ENCODE results near the gene CMTM8.

Gene CMTM8

DNA sequence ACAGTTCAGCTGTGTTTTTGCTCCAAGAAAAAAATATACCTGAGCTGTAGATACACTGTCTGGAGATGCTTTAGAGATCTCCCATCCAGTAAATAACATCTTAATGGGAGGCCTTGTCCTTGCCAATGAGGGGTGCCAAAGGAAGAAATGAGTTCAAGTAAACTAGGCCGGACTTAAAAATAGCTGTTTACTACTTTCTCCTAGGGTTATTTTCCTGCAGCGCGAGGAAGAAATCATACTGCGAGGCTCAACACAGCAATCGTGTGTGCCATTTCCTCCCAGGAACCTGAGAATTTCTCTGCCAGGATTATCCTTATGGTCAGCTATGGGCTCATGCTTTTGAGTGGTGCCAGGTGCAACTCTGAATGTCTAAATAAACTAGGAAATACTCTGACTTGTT lies 71.9 kb downstream of the CMTM8 start:
- DNase-seq = no peak

DNA sequence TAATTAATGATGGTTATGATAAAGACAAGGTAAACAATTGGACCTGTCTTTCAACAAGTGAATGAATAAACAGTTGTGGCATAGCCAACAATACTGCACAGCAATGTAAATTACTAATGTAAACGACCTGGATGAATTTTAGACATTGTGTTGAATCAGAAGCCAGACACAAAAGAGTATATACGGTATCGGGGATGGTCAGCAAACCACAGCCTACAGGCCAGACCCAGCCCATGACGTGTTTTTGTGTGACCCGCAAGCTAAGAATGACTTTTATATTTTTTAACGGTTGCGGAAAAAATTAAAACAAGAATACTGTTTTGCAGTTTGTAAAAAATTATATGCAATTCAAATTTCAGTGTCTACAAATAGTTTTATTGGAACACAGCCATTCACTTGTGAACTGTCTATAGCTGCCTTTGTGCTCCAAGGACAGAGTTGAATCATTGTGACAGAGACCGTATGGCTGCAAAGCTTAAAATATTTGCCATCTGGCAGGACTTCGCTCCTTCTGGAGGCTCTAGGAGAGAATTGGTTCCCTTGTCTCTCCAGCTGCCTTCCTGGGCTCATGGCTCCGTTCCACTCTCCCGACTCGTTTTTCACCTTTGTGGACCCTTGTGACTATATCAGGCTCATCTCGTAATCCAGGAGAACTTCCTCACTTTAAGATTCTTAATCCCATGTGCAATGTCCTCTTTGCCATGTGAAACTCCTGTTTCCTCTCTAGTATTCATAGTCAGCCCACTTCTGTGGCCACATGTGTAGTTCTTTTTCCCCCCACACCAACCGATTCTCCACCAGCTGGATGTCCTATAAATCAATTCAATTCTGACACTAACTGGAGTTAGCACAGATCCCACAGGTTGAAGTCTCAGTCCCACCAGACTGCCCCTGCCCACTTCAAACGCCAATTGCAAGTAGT lies 72.7 kb downstream of the CMTM8 start:
- DNase-seq = no peak

DNA sequence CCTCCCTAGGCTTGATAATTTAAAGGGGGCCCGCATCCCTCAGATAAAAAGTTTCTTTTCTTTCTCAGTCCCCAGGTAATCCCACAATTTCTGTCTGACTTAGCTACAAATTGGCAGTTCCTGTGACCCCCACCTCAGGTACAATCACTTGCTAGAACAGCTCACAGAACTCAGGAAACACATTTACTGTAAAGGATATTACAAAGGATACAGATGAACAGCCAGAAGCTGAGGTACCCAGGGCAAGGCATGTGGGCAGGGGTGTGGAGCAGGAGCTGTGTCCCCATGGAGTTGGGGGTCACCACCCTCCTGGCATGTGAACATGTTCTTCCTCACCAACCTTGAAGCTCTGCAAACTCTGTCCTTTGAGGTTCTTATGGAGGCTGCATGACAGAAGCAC lies 73.8 kb downstream of the CMTM8 start:
- no peak for DNase-seq

DNA sequence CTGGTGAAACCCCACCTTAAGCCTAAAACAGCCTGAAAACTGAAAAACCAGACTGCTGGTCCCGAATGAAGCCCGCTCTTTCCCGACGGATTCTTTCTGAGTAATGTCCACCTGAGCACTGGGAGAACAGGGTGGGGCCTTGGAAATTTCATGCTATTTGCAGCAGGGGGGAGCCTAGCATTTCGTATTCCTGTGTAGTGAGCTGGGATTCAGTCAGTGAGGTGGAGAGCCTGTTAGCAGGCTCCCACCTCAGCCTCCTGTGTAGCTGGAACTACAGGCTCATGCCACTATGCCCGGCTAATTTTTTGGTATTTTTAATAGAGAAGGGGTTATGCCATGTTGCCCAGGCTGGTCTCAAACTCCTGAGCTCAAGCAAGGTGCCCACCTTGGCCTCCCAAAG lies 74.7 kb downstream of the CMTM8 start:
- DNase-seq = no peak

DNA sequence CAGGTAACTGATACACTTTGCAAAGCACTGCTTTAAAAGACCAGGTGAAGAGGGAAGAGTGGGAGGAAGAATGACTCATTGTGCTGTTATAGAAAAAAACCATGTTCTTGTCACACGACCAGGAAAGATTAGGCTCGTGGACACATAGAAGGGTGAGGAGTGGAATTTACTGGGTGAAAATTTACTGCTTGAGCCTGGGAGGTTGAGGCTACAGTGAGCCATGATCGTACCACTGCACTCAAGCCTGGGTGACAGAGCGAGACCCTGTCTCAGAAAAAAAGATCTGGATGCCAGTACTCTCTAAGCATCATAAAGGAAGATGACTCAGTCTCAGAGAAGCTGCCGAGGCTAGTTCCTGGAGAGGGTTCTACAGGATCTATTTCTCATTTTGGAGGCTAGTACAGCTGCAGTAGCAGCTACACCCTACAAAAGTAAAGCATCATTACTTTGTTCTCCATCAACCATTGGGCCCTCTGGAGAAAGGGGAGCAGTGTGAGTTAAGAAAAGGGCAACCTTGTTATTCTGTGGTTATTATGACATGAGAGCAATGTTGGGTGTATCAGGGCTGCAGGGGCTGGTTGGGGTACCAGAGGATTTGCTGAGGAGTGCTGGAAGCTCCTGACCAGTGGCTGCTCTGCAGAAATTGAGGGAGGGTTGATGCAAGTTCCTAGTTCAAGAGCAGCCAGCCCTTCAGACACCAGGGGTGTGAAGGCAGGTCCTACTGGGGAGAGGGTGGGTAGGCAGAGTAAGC lies 75.4 kb downstream of the CMTM8 start:
- no peak for DNase-seq

DNA sequence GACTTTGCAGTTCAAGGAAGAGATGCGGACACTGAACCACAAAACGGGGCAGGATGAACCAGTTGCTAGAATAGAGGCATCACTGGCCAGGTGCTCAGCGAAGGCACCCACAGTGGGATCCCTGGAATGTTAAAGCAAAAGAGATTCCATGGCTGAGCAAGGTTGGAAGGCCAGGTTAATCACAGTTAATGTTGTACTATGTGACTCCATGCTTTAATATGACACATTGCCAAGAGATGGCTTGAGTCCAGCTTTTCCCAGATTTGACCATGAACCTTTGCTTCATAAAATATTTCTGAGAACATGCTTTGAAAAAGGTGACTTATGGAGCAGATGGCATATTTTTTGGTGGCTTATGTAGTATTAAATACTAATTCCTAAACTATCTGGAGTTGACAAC lies 77.0 kb downstream of the CMTM8 start:
- DNase-seq = no peak

DNA sequence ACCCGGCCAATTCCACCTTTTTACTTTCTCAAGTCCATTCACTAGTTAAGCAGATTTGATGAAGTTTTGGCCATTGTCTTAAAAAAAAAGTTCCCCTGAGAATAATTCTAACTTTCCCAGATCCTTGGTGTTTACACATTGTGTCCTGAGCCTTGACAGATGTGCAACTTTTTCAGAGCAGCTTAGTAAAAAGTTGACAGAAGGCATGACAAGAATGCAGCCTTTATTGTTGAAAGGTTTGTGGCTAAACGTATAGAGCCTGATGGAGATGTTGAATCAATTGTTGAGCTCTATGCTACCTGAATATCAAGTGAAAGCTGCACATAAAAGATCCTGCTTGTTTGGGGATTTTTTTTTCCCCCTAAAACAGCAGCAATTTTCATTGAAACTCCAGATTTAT lies 77.8 kb downstream of the CMTM8 start:
- DNase-seq = no peak

DNA sequence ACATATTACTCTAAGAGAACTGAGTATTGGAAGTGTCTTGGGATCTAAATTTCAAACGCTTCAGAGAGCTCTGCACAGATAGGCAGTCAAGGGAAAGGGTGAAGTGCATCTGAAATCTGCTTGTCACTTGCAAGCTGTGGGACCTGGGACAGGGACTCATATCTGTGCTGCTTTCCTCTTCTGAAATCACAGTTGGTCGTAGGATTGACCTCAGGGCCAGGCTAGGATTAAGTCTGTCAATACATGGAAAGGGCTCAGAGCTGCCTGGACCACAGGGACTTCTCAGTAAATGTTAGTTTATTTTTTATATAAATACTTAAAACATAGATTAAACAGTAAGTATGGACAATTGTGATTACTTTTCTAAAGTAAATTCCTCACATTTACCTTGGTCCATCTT lies 78.5 kb downstream of the CMTM8 start:
- DNase-seq = no peak

DNA sequence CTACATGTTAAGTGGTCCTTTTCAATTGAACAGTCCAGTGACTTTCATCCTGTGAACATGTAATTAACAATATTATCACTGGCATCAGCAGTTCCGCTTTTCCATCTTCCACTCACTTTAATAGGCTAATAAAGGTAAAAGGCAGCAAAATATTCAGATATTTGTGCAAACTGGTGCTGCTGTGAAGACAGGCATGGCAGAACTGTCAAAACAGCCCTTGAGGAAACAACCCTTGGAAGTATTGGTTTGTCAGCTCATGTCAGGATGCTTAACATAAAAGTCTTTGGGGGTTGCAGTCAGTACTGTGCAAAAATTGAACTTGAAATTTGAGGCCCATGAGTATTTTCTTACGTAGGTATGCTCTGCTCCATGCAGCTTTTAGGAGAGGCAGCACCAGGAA lies 81.1 kb downstream of the CMTM8 start:
- DNase-seq = no peak

DNA sequence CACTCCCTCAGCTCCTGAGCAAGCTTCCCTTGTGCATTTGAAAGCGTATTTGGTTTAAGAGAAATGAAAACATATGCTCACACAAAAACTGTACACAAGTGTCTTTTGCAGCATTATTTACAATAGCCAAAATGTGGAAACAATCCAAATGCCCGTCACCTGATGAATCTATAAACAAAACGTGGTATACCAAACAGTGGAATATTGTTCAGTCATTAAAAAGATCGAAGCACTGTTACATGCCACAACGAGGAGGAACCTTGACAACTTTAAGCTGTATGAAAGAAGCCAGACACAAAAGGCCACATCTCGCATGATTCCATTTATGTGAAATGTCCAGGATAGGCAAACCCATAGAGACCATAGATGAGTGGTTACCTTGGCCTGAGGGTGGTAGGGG lies 81.6 kb downstream of the CMTM8 start:
- no peak for DNase-seq

DNA sequence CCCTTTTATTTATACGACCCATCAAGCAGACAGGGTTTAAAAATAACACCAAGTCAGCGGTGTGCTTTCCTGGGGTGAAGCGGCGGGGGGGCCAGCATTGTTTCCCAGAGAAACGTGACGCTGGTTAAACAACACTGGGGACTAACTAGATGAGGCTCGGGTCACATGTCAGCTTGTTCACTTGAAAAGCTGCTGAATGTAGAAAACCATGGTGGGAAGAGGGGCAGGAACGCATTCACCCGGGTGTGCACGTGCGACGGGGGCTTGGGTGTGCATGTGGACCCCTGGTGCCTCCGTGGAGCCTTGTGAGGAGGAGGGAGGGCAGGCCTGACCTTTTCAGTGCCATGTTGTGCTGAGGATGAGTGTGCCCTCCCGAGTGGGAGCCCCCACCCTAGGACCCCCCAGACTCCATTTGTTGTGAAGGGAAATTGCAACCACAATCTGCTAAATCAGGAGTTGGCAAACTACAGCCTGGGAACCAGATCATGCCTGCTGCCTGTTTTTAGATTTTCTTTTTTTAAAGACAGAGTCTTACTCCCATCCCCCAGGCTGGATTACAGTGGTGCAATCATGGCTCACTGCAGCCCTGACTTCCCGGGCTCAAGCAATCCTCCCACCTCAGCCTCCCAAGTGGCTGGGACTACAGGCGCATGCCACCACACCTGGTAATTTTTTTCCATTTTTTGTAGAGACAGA lies 82.8 kb downstream of the CMTM8 start:
- DNase-seq = no peak

DNA sequence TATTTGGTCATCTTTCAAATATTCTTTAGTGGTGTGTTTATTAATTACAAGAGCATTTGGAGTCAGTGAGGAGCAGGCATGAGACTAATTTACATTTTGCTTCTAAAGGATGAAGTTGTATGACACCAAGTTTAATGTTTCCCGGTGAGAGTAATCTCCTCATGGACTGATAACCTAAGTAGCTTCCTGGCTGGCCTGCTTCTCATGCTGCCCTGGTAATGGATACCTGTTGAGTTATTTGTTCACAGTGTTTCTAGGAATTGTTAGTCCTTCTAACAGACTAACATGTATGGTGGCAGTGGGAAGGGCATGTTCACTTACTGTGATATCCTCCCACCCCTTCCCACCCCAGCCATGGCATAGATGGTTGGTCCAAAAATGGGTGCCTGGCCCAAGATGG lies 83.8 kb downstream of the CMTM8 start:
- DNase-seq = no peak

DNA sequence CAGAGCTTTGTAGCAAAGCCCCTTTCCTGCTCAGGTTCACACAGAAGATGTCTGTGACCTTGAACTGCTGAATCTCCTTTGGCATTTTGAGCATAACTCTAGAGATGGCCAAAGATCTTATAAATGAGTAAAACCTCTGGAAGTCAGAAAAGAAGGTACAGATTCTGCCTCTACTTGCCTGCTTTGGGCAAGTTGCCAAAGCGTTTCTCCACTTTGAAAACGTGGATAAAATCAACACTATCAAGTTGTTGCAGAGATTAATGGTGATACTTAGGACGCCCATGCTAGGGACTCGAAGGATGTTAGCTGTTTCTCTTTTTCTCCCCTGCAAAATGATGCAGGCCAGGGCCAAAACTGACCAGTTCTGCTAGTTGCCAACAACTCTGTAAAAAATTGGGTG lies 85.1 kb downstream of the CMTM8 start:
- DNase-seq = no peak

DNA sequence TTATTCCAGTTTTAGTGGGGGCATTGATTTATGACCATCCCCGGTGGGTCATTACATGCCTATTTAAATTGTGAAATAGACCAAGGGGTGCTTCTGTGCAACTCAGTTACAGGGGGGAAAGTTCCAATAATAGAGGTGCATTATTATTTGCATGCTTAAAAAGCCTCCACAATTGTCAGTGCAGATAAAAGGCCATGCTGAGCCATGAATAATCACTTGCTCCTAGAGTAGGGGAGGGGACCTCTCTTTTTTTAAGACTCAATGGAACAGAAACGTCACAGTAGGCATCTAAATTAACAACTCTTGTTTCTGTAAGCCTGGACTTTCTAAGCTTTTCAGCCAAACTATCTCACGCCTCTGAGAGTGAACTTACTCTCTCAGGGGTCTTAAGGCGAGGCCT lies 86.7 kb downstream of the CMTM8 start:
- DNase-seq = no peak

DNA sequence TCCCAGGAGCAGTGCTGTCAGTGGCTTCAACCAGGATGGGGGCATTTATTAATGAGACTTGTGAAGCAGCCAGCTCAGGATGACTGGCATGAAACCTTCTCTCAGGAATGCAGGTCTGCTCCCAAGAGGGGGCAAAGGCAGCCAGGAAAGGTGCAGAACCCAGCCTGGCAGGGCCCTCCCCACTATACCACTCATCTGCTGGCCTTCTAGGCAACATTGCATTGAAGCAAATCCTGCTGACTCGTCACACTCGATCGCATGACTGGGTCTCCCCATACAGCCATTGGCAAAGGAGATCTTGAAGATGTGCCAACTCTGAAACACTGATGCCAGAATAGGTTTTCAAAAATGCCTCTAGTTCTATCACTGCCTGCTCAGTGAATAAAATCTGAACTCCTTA lies 87.4 kb downstream of the CMTM8 start:
- DNase-seq = no peak

DNA sequence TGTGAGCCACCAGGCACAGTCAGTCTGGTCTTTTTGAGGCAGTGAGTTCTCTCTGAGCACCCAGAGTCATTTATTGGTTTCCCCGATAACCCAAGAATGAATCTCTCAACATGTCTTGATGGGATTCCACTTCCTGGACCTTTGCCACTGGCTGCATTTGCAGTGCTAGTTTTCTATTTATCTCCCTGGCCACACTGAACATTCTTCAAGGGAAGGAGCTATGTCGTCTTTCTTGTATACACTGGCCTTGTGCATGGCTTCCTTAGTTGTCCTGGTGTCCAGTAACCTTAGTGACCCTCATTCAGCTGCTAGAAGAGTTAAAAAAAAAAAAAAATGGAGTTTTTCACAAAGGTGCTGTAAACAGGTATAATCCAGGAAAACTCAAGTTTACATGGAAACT lies 88.3 kb downstream of the CMTM8 start:
- DNase-seq = no peak

DNA sequence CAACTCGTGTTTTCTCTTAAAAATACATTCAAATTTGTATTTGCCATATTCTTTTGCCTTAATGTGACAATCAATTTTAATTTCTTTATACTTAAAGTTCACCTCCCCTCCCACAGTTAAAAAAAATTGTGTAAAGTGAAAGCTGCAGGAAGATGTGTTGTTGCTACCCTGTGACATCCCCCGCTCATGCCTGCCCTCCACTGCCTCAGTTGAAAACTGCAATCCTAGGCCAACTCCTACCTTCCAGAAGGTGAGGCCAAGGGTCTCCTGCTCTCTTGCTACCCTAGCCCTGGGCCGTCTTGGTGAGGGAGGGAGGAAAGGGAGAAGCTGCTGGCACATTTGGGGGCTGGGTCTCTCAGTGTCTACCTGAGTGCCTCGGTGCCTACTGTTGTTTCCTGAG lies 96.2 kb downstream of the CMTM8 start:
- DNase-seq = no peak

DNA sequence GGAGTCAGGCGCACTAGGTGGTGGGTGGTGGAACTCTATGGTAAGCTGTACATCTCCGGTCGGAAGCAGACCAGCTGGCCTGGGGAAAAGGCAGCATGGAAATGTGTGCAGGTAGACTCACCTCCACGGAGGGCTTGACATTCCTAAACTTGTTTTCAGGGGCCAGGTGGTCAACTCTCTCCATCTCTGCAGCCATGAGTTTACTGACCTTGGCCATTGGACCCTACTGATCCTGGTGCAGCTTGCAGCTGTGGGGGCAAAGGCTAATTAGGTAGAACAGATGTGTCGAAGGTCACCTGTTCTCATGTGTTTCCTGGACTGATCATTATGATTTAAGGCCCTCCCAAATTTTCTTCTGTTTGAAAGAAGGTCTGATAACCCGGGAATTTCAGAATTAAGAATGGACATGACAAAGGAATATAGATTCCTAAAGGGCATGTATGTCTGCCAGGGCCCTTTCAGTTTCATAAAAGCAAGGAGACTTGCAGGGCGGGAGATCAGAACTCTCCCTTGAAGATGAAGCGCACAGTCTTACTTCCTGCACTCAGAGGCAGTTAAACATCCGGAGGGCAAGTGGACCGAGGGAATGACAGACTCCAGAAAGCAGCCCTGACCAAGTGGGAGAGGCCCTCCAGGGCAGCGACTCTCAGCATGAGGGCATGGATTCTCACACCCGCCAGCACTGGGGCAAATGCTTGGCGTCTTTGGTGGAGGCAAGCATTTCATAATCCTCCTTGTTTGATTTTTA lies 97.1 kb downstream of the CMTM8 start:
- DNase-seq = no peak

DNA sequence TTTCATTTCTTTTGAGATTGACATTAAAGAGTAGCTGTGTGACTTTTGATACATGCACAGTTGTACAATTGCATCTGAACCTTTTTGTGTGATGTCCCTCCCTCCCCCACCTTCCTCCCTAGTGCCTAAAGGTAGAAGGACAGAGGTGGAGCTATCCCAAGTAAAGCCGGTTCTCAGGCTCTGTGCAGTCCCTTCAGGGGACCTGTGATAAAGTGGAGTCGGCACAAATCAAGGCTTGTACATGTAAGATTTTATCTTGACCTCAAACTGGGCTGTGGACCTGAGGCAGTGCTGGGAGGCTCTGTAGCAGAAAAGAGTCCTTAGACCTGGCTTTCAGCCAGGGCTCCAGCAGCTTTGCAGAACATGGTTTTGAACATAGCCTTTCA lies 97.6 kb downstream of the CMTM8 start:
- DNase-seq = no peak

DNA sequence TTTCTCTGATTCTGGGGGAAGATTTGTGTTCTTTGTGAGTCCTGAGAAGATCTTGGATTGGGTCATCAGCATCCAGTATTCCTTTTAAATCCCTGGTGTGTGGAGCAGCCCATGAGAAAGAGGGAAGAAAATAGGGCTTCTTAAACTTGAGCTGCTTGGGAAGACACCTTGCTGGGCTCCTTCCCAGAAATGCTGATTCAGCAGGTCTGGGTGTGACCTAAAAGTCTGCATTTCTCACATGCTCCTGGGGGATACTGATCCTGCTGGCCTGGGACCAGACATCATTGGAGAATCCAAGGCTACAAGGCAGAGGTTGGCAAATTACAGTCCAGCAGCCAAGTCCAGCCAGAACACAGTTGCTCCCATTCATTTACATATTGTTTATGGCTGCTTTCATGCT lies 99.0 kb downstream of the CMTM8 start:
- DNase-seq = no peak

DNA sequence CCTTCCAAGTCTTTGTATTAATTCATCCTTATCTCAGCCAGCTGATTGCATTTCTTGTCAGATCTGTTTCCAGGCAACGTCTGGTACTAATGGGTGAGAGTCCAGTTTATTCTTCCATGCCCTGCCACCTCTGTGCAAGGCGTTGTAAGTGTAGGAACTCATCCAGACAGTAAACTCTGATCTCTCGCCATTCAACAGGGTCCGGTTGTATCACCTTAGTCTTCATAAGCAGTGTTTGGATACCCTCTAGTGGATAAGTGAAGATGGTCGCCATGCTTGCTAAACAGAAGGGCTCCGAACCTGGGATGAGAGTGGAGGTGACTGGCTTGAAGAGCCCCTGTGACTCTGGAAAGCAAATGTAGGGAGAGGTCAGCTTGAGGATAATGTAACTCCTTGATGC lies 101.6 kb downstream of the CMTM8 start:
- DNase-seq = peak in 1 of 2 experiments; percentile 16

DNA sequence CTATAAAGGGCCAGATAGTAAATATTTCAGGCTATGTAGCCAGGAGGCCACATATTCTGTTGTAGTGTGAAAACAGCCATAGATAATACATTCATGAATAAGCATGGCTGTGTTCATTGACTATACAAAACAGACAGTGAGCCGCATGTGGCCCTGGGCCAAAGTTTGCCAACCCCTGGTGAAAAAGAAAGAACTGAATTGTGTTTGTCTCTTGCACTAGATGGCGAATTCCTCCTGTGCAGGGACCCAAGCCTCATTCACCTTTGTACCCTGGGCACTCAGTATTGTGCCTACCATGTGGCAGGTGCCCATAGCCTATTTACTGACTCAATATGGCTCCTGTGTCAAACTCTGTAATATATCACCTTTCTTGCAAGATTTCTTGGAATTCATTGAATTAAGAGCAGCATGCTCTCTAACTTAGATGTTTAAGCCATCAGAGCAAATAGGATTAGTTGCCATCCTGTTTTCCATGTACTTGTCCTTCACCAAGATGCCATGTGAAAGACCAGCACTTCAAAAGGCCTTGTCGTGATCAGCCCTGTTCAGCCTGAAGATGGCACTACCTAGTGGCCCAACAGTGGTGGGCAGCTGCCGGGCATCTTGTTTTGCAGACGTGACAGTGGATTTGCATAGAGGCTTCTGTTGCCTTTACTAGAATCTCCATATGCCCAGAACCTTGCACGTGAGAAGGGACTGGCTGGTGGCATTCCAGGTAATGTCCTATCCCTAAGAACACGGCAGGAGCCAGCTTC lies 102.3 kb downstream of the CMTM8 start:
- no peak for DNase-seq
